Gastrocnemius medialis (tissue), 4 donors: ENCODE data around the gene PSD. TPM values are rescaled to one million over a fixed set of nuclear protein-coding genes. Genes with fewer than 3 reads are reported as not detected.

Source experiments
- ATAC-seq, 2 donors: fragments of 150-250 bp; one replicate each; pipeline ENCODE4 v1.9.1; 2016
- DNase-seq, 2 donors: peaks; one replicate each; pipeline ENCODE4 v3.0.0-alpha.2; 2019
- H3K27ac ChIP-seq, 4 donors: fragments of 200-600 bp; sonication (generic); 1 replicate in 1 of 4; 2 replicates in 3 of 4; pipeline ENCODE4 v1.5.1; 2016 to 2018; ENCODE audit warnings: mild to moderate bottlenecking in 2 of 4, moderate library complexity in 1 of 4
- H3K27me3 ChIP-seq, 3 donors: fragments of 200-600 bp; sonication (generic) in 2 of 3; 1 replicate in 1 of 3; 2 replicates in 2 of 3; pipeline versions ENCODE4 v1.5.1 to v1.6.0; 2016 to 2019; ENCODE audit warnings: mild to moderate bottlenecking in 1 of 3, moderate library complexity in 1 of 3
- H3K36me3 ChIP-seq, 2 donors: fragments of 200-600 bp; sonication (generic) in 1 of 2; one replicate each; pipeline ENCODE4 v1.5.1; 2017 to 2018
- H3K4me1 ChIP-seq, 2 donors: fragments of 200-600 bp; sonication (generic) in 1 of 2; one replicate each; pipeline ENCODE4 v1.5.1; 2016 to 2017; ENCODE audit warnings: mild to moderate bottlenecking in 2 of 2
- H3K4me3 ChIP-seq, 4 donors: fragments of 200-600 bp; sonication (generic) in 3 of 4; 1 replicate in 1 of 4; 2 replicates in 3 of 4; pipeline ENCODE4 v1.5.1; 2016 to 2019; ENCODE audit warnings: mild to moderate bottlenecking in 2 of 4
- H3K9me3 ChIP-seq, 3 donors: fragments of 200-600 bp; sonication (generic) in 2 of 3; 1 replicate in 1 of 3; 2 replicates in 2 of 3; pipeline ENCODE4 v1.5.1; 2016 to 2019
- POLR2A ChIP-seq, 2 donors: fragments of 450-650 bp; IDR thresholded peaks; one replicate each; pipeline ENCODE4 v1.6.1; 2017; ENCODE audit warnings: antibody characterized with exemption in 2 of 2, mild to moderate bottlenecking in 2 of 2, moderate library complexity in 2 of 2
- in situ Hi-C, 4 donors: fragments of 200-750 bp; cut with MboI; loops; one replicate each; pipeline versions ENCODE4 v1.15.0 to v1.8.0; 2017; ENCODE audit warnings: low sequenced_read_pairs in 4 of 4
- intact Hi-C: fragments of 100-400 bp; cut with DNase I; formaldehyde crosslinking; loops from one replicate; pipeline ENCODE4 v1.15.1; 2023; ENCODE audit warnings: low total_unique reads
- total RNA-seq, 4 donors: library from RNA; depleted of rRNA; stranded (reverse); fragments of >200 nt; gene quantifications; one replicate each; pipeline versions ENCODE4 v1.1.0 to v1.2.3, GENCODE V29; 2016
- TF ChIP-seq, protein P1 (sequence below), 5 experiments: fragments of 450-650 bp in 3 of 5; fragments of 200-600 bp in 2 of 5; sonication (generic) in 2 of 5; IDR thresholded peaks in 4 of 5; conservative IDR thresholded peaks in 1 of 5; 1 replicate in 4 of 5; 2 replicates in 1 of 5; pipeline ENCODE4 v1.5.1; 2016 to 2019; ENCODE audit warnings: antibody characterized with exemption in 5 of 5, mild to moderate bottlenecking in 3 of 5, moderate library complexity in 3 of 5

Gene PSD
- total RNA-seq, 4 donors from 2014 or later = 0.35 to 2.6 TPM; not detected in 2

DNA sequence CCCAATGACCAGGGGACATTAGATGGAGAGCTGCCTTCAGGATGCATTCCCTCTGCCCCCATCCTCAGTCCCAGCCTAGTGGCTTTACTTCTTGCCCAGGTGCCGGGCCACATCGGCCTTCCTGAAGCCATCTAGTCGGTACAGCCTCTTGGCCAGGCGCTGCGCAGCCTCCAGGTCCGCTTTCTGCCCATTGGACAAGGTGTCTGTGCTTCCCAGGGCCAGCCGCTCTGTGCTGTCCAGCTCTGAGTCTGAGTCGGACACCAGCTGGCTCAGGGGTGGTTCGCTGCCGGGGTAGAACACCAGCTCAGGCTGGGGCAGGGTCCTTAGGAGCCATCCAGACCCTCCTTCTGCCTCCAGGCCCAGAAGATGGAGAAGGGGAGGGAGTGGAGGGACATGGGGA lies 6.3 kb downstream of the PSD start:
- DNase-seq = no peak
- H3K4me3 ChIP-seq = no peak overlapping the region
- intact Hi-C loops = no loop called here
- peaks cover 73 to 94% (median 85%) of the 10 kb centered on the region in 3 donors for H3K27me3 ChIP-seq
- H3K36me3 ChIP-seq = no peaks in the 10 kb centered on the region
- in situ Hi-C loops = no loop called here
- no peaks in the 10 kb centered on the region for H3K4me1 ChIP-seq
- no peak for ATAC-seq
- no peak overlapping the region for H3K27ac ChIP-seq
- TF ChIP-seq, protein P1, sequence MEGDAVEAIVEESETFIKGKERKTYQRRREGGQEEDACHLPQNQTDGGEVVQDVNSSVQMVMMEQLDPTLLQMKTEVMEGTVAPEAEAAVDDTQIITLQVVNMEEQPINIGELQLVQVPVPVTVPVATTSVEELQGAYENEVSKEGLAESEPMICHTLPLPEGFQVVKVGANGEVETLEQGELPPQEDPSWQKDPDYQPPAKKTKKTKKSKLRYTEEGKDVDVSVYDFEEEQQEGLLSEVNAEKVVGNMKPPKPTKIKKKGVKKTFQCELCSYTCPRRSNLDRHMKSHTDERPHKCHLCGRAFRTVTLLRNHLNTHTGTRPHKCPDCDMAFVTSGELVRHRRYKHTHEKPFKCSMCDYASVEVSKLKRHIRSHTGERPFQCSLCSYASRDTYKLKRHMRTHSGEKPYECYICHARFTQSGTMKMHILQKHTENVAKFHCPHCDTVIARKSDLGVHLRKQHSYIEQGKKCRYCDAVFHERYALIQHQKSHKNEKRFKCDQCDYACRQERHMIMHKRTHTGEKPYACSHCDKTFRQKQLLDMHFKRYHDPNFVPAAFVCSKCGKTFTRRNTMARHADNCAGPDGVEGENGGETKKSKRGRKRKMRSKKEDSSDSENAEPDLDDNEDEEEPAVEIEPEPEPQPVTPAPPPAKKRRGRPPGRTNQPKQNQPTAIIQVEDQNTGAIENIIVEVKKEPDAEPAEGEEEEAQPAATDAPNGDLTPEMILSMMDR (IDR thresholded peaks at IDR 0.05 in 4 of 5, conservative IDR thresholded peaks at IDR 0.05 in 1 of 5) = no peak
- TF ChIP-seq POLR2A (IDR thresholded peaks at IDR 0.05) = no peak
- no peaks in the 10 kb centered on the region for H3K9me3 ChIP-seq

DNA sequence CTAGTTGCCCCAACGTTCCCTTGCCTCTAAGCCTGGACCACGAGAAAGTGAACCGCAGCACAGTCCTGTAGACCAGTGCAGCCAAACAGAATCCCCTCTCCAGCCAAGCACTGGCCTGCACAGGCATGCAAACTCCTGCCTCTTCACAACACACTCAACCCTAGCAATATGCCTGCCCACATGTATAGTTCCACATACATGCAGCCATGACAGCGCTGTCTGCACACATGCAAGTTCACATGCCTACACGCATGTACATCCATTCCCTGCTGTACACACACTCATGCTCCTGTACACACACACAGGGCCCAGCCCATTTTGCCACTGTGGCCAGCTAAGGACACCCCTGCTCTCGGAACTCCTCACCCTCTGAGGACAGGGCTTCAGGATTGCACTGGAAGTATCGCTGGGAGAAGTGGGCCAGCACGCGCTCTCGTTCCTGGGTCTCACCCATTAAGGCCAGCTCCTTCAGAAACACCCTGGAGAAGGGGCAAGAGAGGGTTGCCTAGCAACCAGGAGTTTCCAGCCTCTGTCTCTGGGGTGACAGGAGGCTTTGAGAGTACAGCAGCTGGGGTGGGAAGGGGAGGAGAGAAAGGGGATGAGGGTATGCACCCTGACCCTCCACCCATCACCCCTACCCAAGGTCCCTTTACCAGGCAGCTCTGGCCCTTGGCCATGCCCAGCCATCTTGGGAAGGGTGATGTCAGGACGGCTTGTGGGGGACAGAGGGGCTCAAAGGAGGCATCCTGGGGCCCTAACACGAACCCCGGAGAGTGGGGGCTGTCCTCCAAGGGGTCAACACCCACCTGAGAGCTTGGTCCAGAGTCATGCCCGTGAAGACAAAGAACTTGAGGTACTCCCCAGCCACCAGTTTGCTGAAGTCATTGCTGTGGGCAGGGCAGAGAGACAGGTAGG lies 7.0 kb downstream of the PSD start:
- DNase-seq = no peak
- Histone ChIP-seq H3K9me3 (no peaks in the 10 kb centered on the region), H3K4me3 (no peak overlapping the region), H3K27ac (no peak overlapping the region), H3K4me1 (no peaks in the 10 kb centered on the region), H3K27me3 (peaks cover 70 to 89% (median 79%) of the 10 kb centered on the region in 3 donors), H3K36me3 (no peaks in the 10 kb centered on the region)
- in situ Hi-C loops = no loop called here
- TF ChIP-seq POLR2A (IDR thresholded peaks at IDR 0.05) = no peak
- TF ChIP-seq, protein P1 (IDR thresholded peaks at IDR 0.05 in 4 of 5, conservative IDR thresholded peaks at IDR 0.05 in 1 of 5) = no peak
- no peak for ATAC-seq
- intact Hi-C loops = no loop called here

DNA sequence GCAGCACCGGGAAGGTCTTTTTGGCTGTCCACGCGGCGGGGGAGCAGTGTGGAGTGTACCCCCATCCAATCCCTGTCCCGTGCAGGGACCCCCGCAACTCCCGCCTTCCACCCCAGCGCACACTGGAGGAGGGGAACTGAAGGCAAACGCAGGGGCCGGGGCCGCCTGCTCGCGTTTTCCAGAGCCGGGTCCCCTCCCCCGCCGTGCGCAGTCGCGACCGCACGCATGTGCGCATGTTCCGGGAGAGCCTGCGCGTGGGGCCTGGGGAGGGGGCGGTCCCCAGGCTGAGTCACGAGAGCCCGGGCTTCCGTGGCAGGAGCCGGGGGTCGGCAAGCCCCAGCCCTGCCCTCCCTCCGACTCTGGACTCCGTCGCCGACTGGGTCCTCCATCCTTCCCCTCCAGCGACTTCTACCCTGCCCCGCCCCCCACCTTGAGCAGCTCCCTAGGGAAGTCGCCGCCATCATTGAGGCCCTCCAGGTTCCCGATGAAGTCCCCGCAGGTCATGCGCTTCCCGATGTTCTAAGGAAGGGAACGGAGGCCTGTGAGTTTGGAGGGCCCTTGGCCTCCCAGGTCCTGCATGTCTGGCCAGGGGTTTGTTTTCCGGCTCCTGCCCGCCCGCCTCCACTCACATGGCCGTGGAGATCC lies 8.0 kb downstream of the PSD start:
- no peaks in the 10 kb centered on the region for H3K36me3 ChIP-seq
- TF ChIP-seq POLR2A (IDR thresholded peaks at IDR 0.05) = no peak
- TF ChIP-seq, protein P1 (IDR thresholded peaks at IDR 0.05 in 4 of 5, conservative IDR thresholded peaks at IDR 0.05 in 1 of 5) = no peak
- no peaks in the 10 kb centered on the region for H3K4me1 ChIP-seq
- peak overlapping the region in 1 of 4 donors; percentile 8 for H3K4me3 ChIP-seq
- H3K27me3 ChIP-seq = peaks cover 62 to 79% (median 69%) of the 10 kb centered on the region in 3 donors
- in situ Hi-C loops = no loop called here
- intact Hi-C loops = no loop called here
- ATAC-seq (no peak), DNase-seq (no peak)
- no peaks in the 10 kb centered on the region for H3K9me3 ChIP-seq
- H3K27ac ChIP-seq = no peak overlapping the region

DNA sequence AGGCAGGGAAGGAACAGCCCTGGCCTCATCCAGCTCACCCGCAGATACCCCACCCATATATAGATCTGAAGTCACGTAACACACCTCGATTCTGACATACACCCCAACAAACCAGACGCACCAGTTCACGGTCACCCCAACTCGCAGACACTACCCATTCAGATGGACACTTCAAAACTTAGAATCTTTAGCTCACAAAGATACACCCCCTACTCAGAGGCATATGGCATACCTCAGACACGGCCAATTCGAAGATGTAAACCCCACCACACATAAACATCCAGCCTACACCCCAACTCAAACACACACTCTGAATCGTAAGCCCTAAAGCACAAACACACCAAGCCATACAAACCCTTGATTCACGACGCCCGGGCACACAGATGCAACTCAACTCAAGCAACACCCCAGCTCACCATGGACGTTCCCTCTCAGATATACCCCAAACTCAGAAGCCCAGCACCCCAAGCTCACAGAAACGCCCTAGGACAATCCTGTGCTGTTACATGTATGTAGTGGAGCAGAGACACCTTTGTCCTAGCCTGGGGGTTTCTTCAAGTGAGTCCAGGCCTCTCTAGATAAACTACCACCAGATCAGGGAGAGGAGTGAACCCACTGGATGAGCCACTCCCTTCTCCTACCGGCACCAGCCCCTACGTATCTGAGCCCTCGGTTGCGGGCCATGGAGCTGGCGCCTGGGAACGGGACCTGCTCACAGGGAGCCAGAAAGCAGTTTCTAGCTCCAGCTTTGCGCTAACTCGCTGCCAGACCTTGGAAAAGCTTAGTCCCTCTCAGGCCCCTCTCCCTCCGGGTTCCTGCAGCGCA lies 8.8 kb downstream of the PSD start:
- Histone ChIP-seq H3K4me1 (no peaks in the 10 kb centered on the region), H3K36me3 (no peaks in the 10 kb centered on the region), H3K27me3 (peaks cover 59 to 72% (median 65%) of the 10 kb centered on the region in 3 donors), H3K9me3 (no peaks in the 10 kb centered on the region), H3K27ac (no peak overlapping the region), H3K4me3 (peak overlapping the region in 1 of 4 donors; percentile 13)
- no peak for TF ChIP-seq POLR2A (IDR thresholded peaks at IDR 0.05)
- TF ChIP-seq, protein P1 (IDR thresholded peaks at IDR 0.05 in 4 of 5, conservative IDR thresholded peaks at IDR 0.05 in 1 of 5) = no peak
- DNase-seq = no peak
- intact Hi-C loops = no loop called here
- ATAC-seq = no peak
- in situ Hi-C loops = no loop called here
